IPS DF 6.9 (cell line): ENCODE data around the gene BNIP5.
A peak's percentile ranks its signal among the peaks of the same experiment; 100 is the strongest.
"Not testable (repeated sequence)": the region's sequence is repeated elsewhere in the genome, so short reads cannot be mapped to it uniquely, and the experiment has no call there.

ENCODE experiments used
- DNase-seq: peaks from one replicate; pipeline ENCODE4 v3.0.0-alpha.2; 2013; ENCODE audit warnings: low read depth, low spot score
- H3K27ac ChIP-seq: one replicate; pipeline ENCODE4 v1.5.1; 2013; ENCODE audit warnings: low read length, control low read depth
- H3K27me3 ChIP-seq: 2 replicates; pipeline ENCODE4 v1.6.1; 2013; ENCODE audit warnings: mild to moderate bottlenecking, low read length; ENCODE audit not compliant: control insufficient read depth, insufficient read depth
- H3K36me3 ChIP-seq: 2 replicates; pipeline ENCODE4 v1.6.1; 2013; ENCODE audit warnings: low read length; ENCODE audit not compliant: control insufficient read depth, insufficient read depth
- H3K4me1 ChIP-seq: 2 replicates; pipeline ENCODE4 v1.6.1; 2013; ENCODE audit warnings: low read length; ENCODE audit not compliant: control insufficient read depth, insufficient read depth
- H3K4me3 ChIP-seq: 2 replicates; pipeline ENCODE4 v1.5.1; 2013; ENCODE audit warnings: mild to moderate bottlenecking, low read length
- H3K9me3 ChIP-seq: 2 replicates; pipeline ENCODE4 v1.6.1; 2013; ENCODE audit warnings: low read length, inconsistent platforms; ENCODE audit not compliant: control insufficient read depth, insufficient read depth
- WGBS: extraction: QIAGEN DNeasy Blood & Tissue Kit; methylation state at CpG from one replicate; pipeline ENCODE4 v1.1.7; 2013; ENCODE audit warnings: mixed read lengths, missing lambda C conversion rate; ENCODE audit not compliant: insufficient read length, insufficient coverage; 5-methylcytosine and 5-hydroxymethylcytosine counted together

BNIP5 gene

DNA sequence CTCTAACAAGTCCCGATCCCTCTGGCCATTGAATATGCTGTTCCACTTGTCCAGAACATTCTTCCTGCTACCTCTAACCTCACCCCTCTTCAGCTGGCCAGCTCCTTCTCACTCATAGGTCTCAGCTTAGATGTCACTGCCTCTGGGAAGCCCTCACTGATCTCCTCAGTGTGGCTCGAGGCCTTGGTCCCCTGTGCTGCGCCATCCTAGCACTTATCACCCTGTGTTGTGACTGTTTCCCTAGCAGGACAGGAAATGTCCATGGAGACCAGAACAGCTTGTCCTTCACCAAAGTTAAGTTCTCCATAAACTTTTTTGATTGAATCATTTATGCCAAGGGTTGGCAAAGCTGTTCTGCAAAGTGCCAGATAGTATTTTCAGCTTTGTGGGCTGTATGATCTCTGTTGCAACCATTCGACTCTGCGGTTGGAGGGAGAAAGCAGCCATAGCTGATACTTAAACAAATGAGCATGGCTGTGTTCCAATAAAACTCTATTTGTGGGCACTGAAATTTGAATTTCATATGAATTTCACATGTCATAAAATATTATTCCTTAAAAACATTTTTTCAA is 6.5 kb upstream of the BNIP5 start:
- H3K27me3 ChIP-seq, result no peaks in the 10 kb centered on the region; the same call in 1 of the 2 replicates
- no peak overlapping the region for H3K27ac ChIP-seq
- DNase-seq, result no peak
- H3K4me3 ChIP-seq, result no peak overlapping the region
- H3K9me3 ChIP-seq, result no peaks in the 10 kb centered on the region
- H3K36me3 ChIP-seq, result no peaks in the 10 kb centered on the region
- 0 out of 2 replicates have a peak, but pooled peaks cover 2% of the 10 kb centered on the region for H3K4me1 ChIP-seq
- no CpG with 5 or more reads among the region's 5 CpGs for WGBS

DNA sequence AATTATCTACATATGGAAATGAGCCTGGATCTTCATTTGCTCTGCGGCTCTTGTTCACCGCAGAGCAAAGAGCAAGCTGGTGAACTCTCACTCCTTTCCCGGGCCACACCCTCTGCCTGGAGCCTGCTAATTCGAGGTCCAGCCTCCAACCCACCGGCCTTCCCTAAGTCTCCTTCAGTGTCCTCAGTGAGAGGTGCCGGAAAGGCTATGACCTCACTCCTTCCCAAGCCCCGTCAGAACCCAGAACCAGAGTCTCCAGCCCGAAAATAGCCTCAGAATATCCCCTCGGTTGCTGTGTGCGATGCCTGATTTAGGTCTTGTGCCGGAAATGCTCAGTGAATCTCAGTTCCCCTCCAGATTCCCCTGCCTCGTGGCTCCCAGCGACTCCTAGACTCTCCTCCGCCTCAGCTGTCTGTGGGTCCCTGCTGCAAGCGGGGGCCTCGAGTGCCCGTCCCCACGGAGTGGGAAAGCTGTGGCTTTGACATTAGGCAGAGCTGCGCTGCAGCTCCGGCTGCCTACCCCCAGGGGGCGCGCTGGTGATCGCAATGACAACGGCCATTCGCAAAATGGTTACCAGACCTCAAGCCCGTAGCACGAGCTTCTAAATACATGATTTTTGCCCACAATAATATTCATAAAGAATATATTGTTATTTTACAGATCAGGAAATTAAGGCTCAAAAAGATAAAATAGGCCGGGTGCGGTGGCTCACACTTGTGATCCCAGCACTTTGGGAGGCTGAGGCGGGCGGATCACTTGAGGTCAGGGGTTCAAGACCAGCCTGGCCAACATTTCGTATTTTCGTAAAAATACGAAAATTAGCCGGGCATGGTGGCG is 4.1 kb upstream of the BNIP5 start:
- no peaks in the 10 kb centered on the region for H3K9me3 ChIP-seq
- H3K36me3 ChIP-seq, result no peaks in the 10 kb centered on the region
- H3K4me1 ChIP-seq, result 0 out of 2 replicates have a peak, but pooled peaks cover under 1% of the 10 kb centered on the region
- no CpG with 5 or more reads among the region's 36 CpGs for WGBS
- DNase-seq, result no peak
- H3K4me3 ChIP-seq, result peak overlapping the region; percentile 12; the same call in 1 of the 2 replicates
- no peaks in the 10 kb centered on the region; the same call in 1 of the 2 replicates for H3K27me3 ChIP-seq
- no peak overlapping the region for H3K27ac ChIP-seq

DNA sequence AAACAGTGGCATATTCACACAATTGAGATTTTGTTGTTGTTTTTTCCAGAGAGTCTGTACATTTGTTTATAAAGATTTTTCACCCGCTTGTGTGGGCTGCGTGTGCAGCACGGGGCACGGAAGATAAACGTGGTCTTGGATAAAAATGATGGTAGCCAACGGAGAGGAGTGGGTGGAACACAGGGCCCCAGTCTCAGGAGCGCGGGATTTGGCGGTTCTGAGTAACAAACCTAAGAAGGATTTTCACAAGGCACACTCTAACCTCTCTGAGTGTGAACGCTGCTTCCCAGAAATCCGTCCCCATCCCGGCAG is 3.6 kb upstream of the BNIP5 start:
- no peak for DNase-seq
- H3K27me3 ChIP-seq, result no peaks in the 10 kb centered on the region; the same call in 1 of the 2 replicates
- H3K9me3 ChIP-seq, result no peaks in the 10 kb centered on the region
- H3K27ac ChIP-seq, result no peak overlapping the region
- no peaks in the 10 kb centered on the region for H3K36me3 ChIP-seq
- no peak overlapping the region for H3K4me3 ChIP-seq
- no CpG with 5 or more reads among the region's 12 CpGs for WGBS
- no peaks in the 10 kb centered on the region for H3K4me1 ChIP-seq

DNA sequence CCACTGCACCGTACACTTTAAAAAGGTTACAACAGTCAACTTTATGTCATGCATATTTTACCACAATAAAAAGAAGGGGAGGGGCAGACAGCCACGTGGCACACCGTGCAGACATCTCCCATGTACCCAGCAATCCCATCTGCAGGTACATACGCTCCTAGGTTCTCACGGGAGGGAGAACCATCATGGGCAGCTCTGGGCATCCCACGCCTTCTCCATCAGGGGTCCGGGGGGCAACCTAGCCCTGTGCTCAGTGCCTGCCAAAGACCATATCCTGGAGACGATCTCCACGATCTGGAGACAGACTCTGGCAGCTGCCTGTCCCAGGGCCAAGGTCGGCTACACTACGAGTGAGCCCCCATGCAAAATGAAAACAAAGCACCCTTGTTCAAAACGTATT is 2.5 kb upstream of the BNIP5 start:
- no peaks in the 10 kb centered on the region for H3K36me3 ChIP-seq
- H3K4me1 ChIP-seq, result no peaks in the 10 kb centered on the region
- H3K9me3 ChIP-seq, result no peaks in the 10 kb centered on the region
- no peak overlapping the region for H3K4me3 ChIP-seq
- H3K27me3 ChIP-seq, result no peaks in the 10 kb centered on the region; the same call in 1 of the 2 replicates
- H3K27ac ChIP-seq, result no peak overlapping the region
- no CpG with 5 or more reads among the region's 12 CpGs for WGBS
- no peak for DNase-seq

DNA sequence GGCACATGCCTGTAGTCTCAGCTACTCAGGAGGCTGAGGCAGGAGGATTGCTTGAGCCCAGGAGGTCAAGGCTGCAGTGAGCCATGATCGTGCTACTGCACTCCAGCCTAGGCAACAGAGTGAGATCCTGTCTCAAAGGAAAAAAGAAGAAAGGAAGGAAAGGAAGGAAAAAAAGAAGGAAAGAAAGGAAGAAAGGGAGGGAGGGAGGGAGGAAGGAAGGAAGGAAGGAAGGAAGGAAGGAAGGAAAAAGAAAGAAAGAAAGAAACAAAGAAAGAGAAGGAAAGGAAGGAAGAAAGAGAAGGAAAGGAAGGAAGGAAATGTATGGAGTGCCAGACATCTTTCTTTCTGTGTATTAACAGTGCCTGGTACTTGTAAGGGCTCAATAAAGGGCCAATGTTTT is 1.5 kb upstream of the BNIP5 start:
- H3K4me3 ChIP-seq, H3K27ac ChIP-seq, H3K9me3 ChIP-seq, DNase-seq, H3K4me1 ChIP-seq, H3K36me3 ChIP-seq, H3K27me3 ChIP-seq: not testable (repeated sequence)
- no CpG with 5 or more reads among the region's 1 CpG for WGBS

DNA sequence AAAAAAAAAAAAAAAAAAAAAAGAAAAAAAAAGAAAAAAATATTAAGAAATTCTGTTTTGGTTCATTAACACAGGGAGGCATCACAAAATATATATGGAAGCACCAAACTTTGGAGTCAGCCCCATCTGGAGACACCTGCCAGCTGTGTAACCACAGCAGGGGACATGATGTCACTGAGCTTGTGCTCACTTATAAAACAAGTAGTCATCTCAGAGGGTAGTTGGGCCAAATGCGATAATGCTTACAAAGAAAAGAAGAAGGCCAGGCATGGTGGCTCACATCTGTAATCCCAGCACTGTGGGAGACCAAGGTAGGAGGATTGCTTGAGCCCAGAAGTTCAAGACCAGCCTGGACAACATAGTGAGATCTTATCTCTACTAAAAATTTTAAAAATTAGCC is 1.1 kb upstream of the BNIP5 start:
- no peak overlapping the region for H3K4me3 ChIP-seq
- no peaks in the 10 kb centered on the region for H3K9me3 ChIP-seq
- no peak overlapping the region for H3K27ac ChIP-seq
- no peaks in the 10 kb centered on the region for H3K36me3 ChIP-seq
- WGBS, result no CpG with 5 or more reads among the region's 1 CpG
- H3K4me1 ChIP-seq, result no peaks in the 10 kb centered on the region
- DNase-seq, result no peak
- H3K27me3 ChIP-seq, result no peaks in the 10 kb centered on the region; the same call in 1 of the 2 replicates

DNA sequence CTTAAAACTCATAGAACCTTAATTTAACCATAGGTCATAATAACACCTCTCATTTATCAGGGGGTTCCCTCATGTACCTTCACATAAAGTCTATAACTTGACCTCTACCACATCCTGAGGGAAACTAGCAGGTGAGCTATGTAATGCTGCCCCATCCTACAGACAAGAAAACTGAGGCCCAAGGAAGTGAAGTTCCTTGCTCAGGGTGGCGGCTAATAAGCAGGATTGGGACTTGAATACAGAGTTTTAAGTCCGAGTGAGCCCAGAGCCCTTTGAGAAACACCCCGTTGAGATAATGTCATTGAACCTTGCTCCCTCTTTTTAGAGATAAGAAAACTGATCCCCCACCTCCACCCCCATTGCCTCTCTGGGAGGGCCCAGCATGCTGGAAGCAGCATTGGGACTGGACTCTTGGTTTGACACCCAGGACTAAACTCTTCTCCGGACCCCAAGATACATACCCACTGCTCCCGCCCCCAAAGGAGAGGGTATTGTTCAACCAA is 429 bp downstream of the BNIP5 start:
- no peak for DNase-seq
- Histone ChIP-seq H3K4me1 (no peaks in the 10 kb centered on the region), H3K9me3 (no peaks in the 10 kb centered on the region), H3K27ac (no peak overlapping the region), H3K4me3 (no peak overlapping the region), H3K27me3 (no peaks in the 10 kb centered on the region; the same call in 1 of the 2 replicates), H3K36me3 (no peaks in the 10 kb centered on the region)
- WGBS, result no CpG with 5 or more reads among the region's 5 CpGs

DNA sequence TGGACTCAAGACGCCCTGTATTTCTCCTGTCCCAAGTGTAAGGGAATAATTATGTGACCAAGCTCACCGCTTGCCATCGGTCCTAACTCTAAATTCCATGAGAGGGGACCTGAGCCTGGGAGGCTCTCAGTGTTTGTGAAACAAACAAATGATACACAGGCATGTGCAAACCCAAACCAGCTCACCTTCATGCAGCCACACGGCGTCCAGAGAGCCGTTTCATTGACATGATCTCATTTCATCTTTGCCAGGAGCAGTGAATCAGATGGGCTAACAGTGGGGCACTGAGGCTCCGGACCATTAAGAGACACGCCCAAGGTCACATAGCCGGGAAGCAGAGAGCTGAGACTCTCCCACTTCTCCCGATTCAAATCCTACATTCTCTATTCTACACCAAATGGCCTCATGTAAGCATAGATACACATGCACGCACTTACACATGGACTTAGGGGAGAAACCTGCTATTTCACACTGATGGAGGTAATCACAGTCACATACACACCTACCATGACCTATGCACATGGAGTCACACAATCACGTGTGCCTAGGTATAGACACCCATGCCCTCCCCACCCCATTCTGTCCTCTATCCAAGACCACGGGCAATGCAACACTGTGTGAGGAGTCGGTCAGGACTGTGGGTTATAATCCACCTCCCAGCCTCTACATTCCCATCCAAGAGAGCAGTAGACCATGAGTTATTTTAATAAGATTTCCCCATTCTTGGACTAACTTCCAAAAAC is 1.1 kb downstream of the BNIP5 start:
- WGBS, result no CpG with 5 or more reads among the region's 14 CpGs
- H3K9me3 ChIP-seq, result no peaks in the 10 kb centered on the region
- no peak overlapping the region for H3K4me3 ChIP-seq
- H3K27ac ChIP-seq, result no peak overlapping the region
- H3K36me3 ChIP-seq, result no peaks in the 10 kb centered on the region
- no peak for DNase-seq
- no peaks in the 10 kb centered on the region for H3K4me1 ChIP-seq
- H3K27me3 ChIP-seq, result no peaks in the 10 kb centered on the region; the same call in 1 of the 2 replicates

DNA sequence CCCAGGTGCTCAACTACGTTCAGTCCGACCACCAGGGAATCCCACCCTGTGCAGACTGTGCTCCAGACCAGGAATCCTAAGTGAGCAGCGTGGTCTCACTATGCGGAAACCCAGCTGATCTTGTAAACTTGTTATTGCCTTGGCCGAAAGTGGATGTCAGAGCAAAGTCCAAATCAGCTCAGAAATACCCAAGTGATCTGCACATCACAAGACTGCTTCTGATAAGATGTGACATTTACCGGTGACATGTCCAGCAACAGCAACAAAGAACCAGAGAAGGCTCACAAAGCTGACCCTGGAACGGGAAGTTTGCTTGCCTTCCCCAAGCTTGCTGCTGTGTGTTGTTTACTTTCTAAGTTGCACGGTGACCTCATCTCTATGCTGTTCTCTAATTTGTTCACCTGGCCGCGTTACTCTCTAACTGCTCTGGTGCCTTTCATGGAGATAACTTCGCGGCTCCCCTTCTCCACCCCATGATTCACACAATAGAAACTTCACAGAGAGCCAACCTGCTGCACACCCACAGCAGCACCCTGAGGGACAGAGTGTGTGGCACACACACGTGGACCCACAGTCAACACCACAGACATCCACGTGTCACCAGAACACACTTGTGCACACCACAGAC is 1.7 kb downstream of the BNIP5 start:
- Histone ChIP-seq H3K9me3 (no peaks in the 10 kb centered on the region), H3K36me3 (no peaks in the 10 kb centered on the region), H3K27me3 (no peaks in the 10 kb centered on the region; the same call in 1 of the 2 replicates), H3K4me3 (no peak overlapping the region), H3K4me1 (no peaks in the 10 kb centered on the region), H3K27ac (no peak overlapping the region)
- WGBS, result no CpG with 5 or more reads among the region's 14 CpGs
- no peak for DNase-seq
